ENCODE data around the gene TEX44. TPM values are rescaled to one million over a fixed set of nuclear protein-coding genes. Genes with fewer than 3 reads are reported as not detected.

TEX44 gene
- total and polyA plus RNA-seq, 9 of the 15 experiments (the other 6 are each of a cell fraction or from before 2014, with no cell fraction given) = not detected

GRCh38 chr2:231612456-231613330, 20.0 kb downstream of the TEX44 start (continued):
- TF ChIP-seq GTF2E2 (tag; IDR thresholded peaks at IDR 0.05) (no peak), YBX1 (IDR thresholded peaks at IDR 0.05) (no peak), EP400 (IDR thresholded peaks at IDR 0.05) (peak; percentile 21; the same call in 1 of the 2 replicates), SUPT5H (IDR thresholded peaks at IDR 0.05) (no peak), RBM25 (IDR thresholded peaks at IDR 0.05; ENCODE audit: low read depth, low read length, severe bottlenecking) (peak; percentile 76), ZNF197 (CRISPR knock-in tag; IDR thresholded peaks at IDR 0.05; ENCODE audit: low read depth) (no peak), CBFA2T3 (IDR thresholded peaks at IDR 0.05) (no peak), ATF1 (CRISPR knock-in tag; IDR thresholded peaks at IDR 0.05) (no peak), ATF1 (tag; IDR thresholded peaks at IDR 0.05) (no peak), ZNF764 (CRISPR knock-in tag; IDR thresholded peaks at IDR 0.05; ENCODE audit: low read depth) (no peak), BACH1 (tag; IDR thresholded peaks at IDR 0.05) (no peak), SLC30A9 (CRISPR knock-in tag; IDR thresholded peaks at IDR 0.05) (no peak), TRIM24 (IDR thresholded peaks at IDR 0.05) (no peak), POLR3A (IDR thresholded peaks at IDR 0.05; ENCODE audit: borderline replicate concordance, extremely low read depth, insufficient read depth, insufficient read length) (no peak), ZNF384 (IDR thresholded peaks at IDR 0.05; ENCODE audit: low read depth, low read length) (no peak), ZFX (CRISPR knock-in tag; IDR thresholded peaks at IDR 0.05) (peak; percentile 41; the same call in 1 of the 2 replicates), PATZ1 (CRISPR knock-in tag; IDR thresholded peaks at IDR 0.05; ENCODE audit: borderline replicate concordance) (no peak), ZFP36 (IDR thresholded peaks at IDR 0.05; ENCODE audit: low read depth, low read length, partially characterized antibody) (no peak), ZBTB7A (IDR thresholded peaks at IDR 0.05; ENCODE audit: borderline replicate concordance, control insufficient read depth, low read depth, low read length) (no peak), CHCHD3 (CRISPR knock-in tag; IDR thresholded peaks at IDR 0.05) (no peak)
- TF ChIP-seq, protein P1, sequence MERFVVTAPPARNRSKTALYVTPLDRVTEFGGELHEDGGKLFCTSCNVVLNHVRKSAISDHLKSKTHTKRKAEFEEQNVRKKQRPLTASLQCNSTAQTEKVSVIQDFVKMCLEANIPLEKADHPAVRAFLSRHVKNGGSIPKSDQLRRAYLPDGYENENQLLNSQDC (CRISPR knock-in tag; IDR thresholded peaks at IDR 0.05) = no peak
- TF ChIP-seq, protein P2, sequence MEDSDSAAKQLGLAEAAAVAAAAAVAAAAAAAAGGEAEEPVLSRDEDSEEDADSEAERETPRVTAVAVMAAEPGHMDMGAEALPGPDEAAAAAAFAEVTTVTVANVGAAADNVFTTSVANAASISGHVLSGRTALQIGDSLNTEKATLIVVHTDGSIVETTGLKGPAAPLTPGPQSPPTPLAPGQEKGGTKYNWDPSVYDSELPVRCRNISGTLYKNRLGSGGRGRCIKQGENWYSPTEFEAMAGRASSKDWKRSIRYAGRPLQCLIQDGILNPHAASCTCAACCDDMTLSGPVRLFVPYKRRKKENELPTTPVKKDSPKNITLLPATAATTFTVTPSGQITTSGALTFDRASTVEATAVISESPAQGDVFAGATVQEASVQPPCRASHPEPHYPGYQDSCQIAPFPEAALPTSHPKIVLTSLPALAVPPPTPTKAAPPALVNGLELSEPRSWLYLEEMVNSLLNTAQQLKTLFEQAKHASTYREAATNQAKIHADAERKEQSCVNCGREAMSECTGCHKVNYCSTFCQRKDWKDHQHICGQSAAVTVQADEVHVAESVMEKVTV (CRISPR knock-in tag; IDR thresholded peaks at IDR 0.05) = peak; percentile 82
